RWPE2 (cell line): ENCODE results near the gene SRGAP1.

Experiments used
- ATAC-seq: fragments of 200-7000 bp; cut with Tn5 transposase; 3 replicates; pipeline ENCODE4 v1.9.1; 2021; ENCODE audit warnings: low read depth
- DNase-seq: peaks from one replicate; pipeline ENCODE4 v3.0.0-alpha.2; 2020; ENCODE audit warnings: low spot score
- H3K27ac ChIP-seq: fragments of 450-650 bp; 2 replicates; pipeline ENCODE4 v1.5.1; 2017; ENCODE audit warnings: mild to moderate bottlenecking; ENCODE audit not compliant: poor library complexity, severe bottlenecking
- H3K27me3 ChIP-seq: fragments of 250-450 bp; sonication (Bioruptor Pico); 2 replicates; pipeline ENCODE4 v1.5.1; 2021; ENCODE audit warnings: mild to moderate bottlenecking, moderate library complexity; ENCODE audit not compliant: insufficient read depth, poor library complexity, severe bottlenecking
- H3K36me3 ChIP-seq: fragments of 250-450 bp; sonication (Bioruptor Pico); 2 replicates; pipeline ENCODE4 v1.5.1; 2020; ENCODE audit warnings: low read depth, mild to moderate bottlenecking, moderate library complexity
- H3K4me1 ChIP-seq: fragments of 250-450 bp; sonication (Bioruptor Pico); 2 replicates; pipeline ENCODE4 v1.5.1; 2021; ENCODE audit warnings: mild to moderate bottlenecking, moderate library complexity; ENCODE audit not compliant: insufficient read depth, poor library complexity, severe bottlenecking
- H3K4me3 ChIP-seq: fragments of 250-450 bp; sonication (Bioruptor Pico); 2 replicates; pipeline ENCODE4 v1.5.1; 2021; ENCODE audit warnings: mild to moderate bottlenecking, moderate library complexity; ENCODE audit not compliant: severe bottlenecking
- H3K9me3 ChIP-seq: fragments of 250-450 bp; sonication (Bioruptor Pico); 2 replicates; pipeline ENCODE4 v1.5.1; 2021; ENCODE audit warnings: mild to moderate bottlenecking, moderate library complexity; ENCODE audit not compliant: severe bottlenecking
- TF ChIP-seq, protein P1 (sequence below): fragments of 450-650 bp; IDR thresholded peaks from one replicate; pipeline ENCODE4 v1.5.1; 2017; ENCODE audit warnings: mild to moderate bottlenecking, moderate library complexity; ENCODE audit not compliant: poor library complexity, severe bottlenecking

Gene SRGAP1

DNA sequence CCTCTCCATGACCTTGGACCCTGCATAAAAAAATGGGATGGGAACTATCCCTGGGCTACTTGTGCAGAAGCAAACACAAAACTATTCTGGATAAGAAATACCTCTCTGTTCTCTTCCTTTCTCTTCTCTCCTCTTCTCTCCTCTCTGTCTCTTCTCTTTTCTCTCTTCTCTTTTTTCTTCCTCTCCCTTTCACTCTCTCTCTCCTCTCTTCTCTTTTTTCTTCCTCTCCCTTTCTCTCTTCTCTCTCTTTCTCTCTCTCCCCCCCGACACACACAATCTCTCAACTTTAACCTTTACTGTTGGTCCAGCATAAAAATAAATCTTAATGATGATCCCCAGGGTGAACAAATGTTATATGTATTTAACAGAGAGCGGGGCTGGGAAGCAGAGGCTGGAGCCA is 141.4 kb downstream of the SRGAP1 start:
- Histone ChIP-seq H3K27ac (no peak overlapping the region), H3K4me3 (no peak overlapping the region), H3K36me3 (peaks cover 42% of the 10 kb centered on the region), H3K27me3 (no peaks in the 10 kb centered on the region), H3K9me3 (no peaks in the 10 kb centered on the region), H3K4me1 (peaks cover 14% of the 10 kb centered on the region)
- no peak for ATAC-seq
- TF ChIP-seq, protein P1, sequence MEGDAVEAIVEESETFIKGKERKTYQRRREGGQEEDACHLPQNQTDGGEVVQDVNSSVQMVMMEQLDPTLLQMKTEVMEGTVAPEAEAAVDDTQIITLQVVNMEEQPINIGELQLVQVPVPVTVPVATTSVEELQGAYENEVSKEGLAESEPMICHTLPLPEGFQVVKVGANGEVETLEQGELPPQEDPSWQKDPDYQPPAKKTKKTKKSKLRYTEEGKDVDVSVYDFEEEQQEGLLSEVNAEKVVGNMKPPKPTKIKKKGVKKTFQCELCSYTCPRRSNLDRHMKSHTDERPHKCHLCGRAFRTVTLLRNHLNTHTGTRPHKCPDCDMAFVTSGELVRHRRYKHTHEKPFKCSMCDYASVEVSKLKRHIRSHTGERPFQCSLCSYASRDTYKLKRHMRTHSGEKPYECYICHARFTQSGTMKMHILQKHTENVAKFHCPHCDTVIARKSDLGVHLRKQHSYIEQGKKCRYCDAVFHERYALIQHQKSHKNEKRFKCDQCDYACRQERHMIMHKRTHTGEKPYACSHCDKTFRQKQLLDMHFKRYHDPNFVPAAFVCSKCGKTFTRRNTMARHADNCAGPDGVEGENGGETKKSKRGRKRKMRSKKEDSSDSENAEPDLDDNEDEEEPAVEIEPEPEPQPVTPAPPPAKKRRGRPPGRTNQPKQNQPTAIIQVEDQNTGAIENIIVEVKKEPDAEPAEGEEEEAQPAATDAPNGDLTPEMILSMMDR: no peak
- DNase-seq: no peak

DNA sequence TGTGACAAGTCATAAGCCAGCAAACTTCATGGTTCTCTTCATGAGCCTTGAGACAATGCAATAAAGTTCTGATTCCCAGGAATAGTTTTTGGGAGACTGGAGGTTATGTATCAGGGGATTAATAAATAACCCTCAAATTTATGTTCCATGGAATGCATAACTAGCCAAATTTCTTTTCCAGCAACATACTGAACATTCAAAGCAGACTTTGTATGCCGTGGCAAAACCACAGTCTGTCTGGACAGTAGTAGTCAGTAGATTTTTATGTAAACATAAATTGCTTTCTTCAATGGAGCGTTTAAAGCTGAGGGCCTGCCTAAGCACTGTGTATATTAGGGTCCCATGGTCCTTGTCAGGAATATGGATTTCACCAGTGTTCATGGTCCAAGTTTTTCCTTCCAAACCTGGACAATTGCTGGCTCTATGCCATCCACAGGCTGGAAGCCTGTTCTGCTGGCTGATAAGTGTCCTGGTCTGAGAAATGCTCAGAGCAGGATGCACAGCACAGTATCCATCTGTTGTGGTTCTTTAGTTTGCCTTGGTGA is 144.9 kb downstream of the SRGAP1 start:
- ATAC-seq (no peak), DNase-seq (no peak)
- H3K9me3 ChIP-seq: no peaks in the 10 kb centered on the region
- no peaks in the 10 kb centered on the region for H3K27me3 ChIP-seq
- no peak overlapping the region for H3K4me3 ChIP-seq
- H3K36me3 ChIP-seq: peaks cover 45% of the 10 kb centered on the region
- TF ChIP-seq, protein P1: no peak
- no peak overlapping the region for H3K27ac ChIP-seq
- peaks cover 7% of the 10 kb centered on the region for H3K4me1 ChIP-seq

DNA sequence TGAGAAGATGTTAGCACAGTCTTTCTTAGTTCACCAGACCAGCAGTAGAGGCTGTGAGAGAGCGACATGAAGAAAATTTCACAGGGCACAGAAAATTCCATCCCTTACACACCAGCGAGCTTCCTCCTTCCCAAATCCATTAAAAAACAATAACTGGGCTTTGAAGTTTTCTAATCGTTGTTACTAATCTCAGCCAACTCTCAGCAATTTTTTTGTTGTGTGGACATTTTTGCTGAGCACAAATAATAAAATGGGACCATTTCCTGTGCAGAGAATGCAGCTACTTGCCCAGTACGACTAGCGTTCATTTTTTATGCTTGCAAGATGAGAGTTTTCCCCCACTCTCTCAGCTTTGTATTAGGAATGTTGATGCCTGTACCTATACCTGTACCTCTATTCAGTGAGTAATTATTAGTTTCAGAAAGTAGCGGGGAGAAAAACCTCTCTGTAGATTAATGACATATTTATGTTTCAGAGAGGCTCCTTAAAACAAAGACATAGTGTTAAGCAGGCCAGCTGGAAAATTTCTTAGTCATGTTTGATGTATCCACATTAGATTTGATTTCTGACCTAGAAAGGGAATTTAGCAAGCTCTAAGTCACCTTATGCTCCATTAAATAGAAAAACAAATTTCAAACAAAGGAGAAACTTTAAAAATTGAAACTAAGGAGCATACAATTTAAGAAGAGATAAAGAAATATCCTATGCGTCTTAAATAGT is 146.5 kb downstream of the SRGAP1 start:
- no peaks in the 10 kb centered on the region for H3K27me3 ChIP-seq
- no peak overlapping the region for H3K4me3 ChIP-seq
- TF ChIP-seq, protein P1: no peak
- peaks cover 22% of the 10 kb centered on the region for H3K4me1 ChIP-seq
- no peak overlapping the region for H3K27ac ChIP-seq
- peaks cover 42% of the 10 kb centered on the region for H3K36me3 ChIP-seq
- DNase-seq (no peak), ATAC-seq (no peak)
- H3K9me3 ChIP-seq: no peaks in the 10 kb centered on the region

DNA sequence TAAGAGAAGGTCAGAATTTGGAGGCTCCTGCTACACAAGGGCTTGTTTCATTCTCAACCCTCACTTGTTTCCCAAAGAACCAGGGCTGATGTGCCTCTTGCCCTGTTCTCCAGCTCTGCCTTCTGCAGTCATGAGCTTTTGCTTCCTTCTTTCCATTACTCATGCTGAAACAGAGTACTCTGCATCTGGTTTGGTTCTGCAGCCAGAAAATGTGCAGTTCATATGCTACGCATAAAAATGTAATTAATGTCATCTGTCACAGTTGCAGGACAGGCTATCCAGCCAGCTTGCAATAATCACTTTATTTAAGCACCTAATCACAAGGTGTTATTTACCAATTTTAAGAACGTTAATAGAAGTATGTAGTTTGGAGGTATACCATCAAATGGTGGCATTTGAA is 150.2 kb downstream of the SRGAP1 start:
- DNase-seq (no peak), ATAC-seq (no peak)
- peak overlapping the region; percentile 35 for H3K27ac ChIP-seq
- H3K27me3 ChIP-seq: no peaks in the 10 kb centered on the region
- H3K4me1 ChIP-seq: peaks cover 35% of the 10 kb centered on the region
- no peak overlapping the region for H3K4me3 ChIP-seq
- H3K36me3 ChIP-seq: peaks cover 47% of the 10 kb centered on the region
- H3K9me3 ChIP-seq: no peaks in the 10 kb centered on the region
- TF ChIP-seq, protein P1: no peak

DNA sequence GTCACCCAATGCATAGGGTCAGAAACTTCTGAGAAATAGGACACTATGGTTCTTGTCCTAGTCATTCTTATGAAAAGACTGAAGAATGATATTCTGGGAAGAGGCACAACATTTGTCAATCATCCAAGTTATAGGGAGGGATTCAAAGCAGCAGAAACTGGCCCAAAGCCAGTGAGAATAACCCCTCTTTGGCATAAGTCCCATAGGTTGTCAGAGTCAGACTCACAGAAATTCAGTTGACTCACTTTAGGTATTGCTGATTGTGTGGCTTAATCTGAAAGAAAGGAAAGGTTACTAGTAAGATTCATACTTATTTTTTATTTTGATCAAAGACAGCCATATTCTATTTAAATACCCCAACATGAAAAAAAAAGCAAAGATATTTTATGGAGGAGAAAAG is 151.0 kb downstream of the SRGAP1 start:
- DNase-seq (no peak), ATAC-seq (peak; percentile 60)
- Histone ChIP-seq H3K27ac (peak overlapping the region; percentile 35), H3K9me3 (no peaks in the 10 kb centered on the region), H3K4me3 (no peak overlapping the region), H3K4me1 (peaks cover 35% of the 10 kb centered on the region), H3K27me3 (no peaks in the 10 kb centered on the region), H3K36me3 (peaks cover 39% of the 10 kb centered on the region)
- TF ChIP-seq, protein P1: no peak
